ENCODE data around the gene SEZ6L2. TPM values are rescaled to one million over a fixed set of nuclear protein-coding genes. Genes with fewer than 3 reads are reported as not detected.
"Not testable (repeated sequence)": the region's sequence is repeated elsewhere in the genome, so short reads cannot be mapped to it uniquely, and the experiment has no call there.

Gene SEZ6L2
- total RNA-seq, 1 donor from 2014 or later: 2.9 TPM

DNA sequence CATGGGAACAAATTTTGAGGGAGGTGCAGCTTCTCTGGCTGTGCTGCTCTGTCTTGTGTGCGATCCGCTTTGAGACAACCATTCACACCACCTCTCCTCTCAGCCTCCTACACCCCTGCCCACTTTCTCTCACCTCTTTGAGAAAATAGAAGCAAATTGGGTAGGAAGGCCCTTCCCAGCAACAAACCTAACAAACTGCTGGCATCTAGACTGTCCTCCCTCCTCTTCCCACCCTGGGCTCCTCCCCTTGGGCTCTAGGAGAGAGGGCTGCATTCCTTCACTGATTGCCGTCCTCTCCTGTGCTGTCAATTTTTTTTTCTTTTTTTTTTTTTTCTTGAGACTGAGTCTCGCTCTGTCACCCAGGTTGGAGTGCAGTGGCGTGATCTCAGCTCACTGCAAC lies 49.8 kb downstream of the SEZ6L2 start:
- DNase-seq: no peak

DNA sequence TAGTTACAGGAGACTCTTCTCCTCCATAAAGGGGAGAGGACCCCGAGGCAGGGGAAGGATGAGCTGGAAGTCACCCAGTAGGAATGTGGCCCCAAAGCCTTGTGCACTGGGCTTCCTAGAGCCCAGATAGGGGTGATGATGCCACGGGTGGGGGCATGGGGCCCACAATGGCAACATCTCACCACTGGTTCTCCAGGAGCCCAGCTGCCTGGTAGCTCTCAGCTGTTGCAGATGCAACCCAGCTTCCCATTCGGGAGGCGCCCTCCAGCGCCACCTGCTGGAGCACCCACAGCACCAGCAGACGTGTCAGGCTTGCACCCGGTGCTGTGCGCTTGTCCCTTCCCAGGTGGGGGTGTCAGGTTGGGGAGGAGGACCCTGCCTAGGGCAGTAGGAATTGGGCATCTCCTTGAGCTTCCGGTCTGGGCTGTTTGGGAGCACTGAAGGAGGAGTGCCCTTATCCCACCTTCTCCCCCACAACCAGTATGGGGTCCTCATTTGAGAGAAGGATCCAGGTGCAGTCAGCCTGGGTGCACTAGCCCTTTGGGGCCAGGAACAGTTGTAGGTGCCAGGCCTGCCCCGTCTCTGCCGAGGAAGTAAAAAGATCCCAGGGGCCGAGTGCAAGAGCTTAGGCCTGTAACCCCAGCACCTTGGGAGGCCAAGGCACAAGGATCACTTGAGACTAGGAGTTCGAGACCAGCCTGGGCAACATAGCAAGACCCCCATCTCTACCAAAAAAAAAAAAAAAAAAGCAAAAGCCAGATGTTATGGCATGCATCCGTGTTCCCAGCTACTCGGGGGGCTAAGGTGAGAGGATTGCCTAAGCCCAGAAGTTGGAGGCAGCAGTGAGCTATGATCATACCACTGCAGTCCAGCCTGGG lies 50.7 kb downstream of the SEZ6L2 start:
- no peak for DNase-seq

DNA sequence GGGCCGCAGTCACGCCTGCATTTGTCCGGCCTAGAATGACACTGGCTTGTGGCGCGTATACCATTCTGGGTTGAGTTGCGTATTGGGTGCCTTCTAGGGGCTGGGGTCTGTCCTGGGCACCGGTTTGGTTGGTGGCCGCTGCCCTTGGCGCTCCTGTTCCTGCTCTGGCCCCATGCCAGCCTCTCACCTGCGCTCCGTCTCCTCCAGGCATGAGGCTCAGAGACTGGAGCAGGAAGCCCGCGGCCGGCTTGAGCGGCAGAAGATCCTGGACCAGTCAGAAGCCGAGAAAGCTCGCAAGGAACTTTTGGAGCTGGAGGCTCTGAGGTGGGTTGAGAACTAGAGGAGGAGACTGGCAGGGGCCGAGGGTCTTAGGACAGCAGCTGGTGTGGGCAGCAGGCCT lies 53.7 kb downstream of the SEZ6L2 start:
- no peak for DNase-seq

DNA sequence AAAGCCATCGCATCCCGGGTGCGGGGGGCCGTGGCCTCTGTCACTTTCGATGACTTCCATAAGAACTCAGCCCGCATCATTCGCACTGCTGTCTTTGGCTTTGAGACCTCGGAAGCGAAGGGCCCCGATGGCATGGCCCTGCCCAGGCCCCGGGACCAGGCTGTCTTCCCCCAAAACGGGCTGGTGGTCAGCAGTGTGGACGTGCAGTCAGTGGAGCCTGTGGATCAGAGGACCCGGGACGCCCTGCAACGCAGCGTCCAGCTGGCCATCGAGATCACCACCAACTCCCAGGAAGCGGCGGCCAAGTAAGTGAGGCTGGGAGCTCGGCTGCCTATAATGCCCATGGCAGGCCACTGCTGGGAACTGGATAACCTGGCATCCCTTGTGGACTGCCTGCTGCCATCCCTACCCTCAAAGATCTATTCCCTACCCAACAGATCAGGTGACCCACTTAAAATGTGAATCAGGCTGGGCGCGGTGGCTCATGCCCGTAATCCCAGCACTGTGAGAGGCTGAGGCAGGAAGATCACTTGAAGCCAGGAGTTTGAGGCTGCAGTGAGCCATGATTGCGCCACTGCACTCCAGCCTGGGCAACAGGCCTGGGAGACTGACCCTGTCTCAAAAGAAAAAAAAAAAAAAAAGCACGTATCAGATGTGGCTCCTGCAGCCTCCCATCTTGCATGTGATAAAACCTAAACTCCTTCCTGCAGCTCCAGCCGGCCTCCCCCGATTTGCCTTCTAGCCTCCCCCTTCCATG lies 54.6 kb downstream of the SEZ6L2 start:
- no peak for DNase-seq

DNA sequence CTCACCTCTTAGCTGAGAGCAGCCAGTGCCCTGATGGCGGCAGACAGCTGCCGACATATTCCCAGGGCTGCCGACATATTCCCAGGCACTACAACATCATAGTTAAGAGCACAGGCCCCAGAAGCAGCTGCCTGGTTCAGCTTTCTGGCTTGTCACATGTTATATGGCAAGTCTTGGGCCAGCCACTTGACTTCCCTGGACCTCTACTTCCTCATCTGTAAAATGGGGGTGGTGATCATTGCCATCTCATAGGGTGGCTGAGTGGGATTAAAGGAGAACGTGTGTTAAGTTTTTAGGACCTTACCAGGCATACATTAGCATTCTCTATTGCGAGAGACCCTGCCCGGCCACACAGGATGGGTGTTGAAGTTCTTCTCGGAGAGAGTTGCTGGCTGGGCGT lies 55.4 kb downstream of the SEZ6L2 start:
- no peak for DNase-seq

DNA sequence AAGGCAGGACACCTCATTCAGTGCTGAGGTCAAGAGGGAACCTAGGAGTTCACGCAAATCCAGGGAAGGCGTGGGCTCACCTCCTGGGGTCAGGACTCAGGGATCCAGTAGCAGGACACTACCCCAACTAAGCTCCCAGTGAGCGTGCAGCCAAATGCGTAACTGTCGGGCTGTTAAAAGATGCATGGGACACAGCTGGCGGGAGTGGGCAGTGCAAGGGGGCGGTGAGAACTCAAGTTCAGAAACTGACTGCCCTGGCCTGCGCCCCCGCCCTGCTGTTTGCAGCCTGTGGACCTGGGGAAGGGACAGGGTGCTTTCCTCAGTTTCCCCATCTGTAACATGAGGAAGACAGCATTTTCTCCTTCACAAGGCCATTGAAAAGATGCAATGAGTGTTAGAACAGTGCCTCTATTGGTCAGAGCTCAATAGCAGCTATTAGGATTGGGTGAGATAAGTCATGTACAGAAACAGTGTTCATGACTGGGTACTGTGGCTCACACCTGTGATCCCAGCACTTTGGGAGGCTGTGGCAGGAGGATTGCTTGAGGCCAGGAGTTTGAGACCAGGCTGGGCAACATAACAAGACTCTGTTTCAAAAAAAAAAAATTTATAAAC lies 56.5 kb downstream of the SEZ6L2 start:
- DNase-seq: no peak

DNA sequence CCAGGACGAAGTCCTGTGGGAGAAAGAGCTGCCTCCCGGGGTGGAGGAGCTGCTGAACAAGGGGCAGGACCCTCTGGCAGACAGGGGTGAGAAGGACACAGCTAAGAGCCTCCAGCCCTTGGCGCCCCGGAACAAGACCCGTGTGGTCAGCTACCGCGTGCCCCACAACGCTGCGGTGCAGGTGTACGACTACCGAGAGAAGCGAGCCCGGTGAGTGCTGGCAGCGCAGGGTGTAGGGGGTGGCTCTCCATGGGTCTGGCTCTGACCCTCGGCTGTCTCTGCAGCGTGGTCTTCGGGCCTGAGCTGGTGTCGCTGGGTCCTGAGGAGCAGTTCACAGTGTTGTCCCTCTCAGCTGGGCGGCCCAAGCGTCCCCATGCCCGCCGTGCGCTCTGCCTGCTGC lies 57.7 kb downstream of the SEZ6L2 start:
- DNase-seq: no peak

DNA sequence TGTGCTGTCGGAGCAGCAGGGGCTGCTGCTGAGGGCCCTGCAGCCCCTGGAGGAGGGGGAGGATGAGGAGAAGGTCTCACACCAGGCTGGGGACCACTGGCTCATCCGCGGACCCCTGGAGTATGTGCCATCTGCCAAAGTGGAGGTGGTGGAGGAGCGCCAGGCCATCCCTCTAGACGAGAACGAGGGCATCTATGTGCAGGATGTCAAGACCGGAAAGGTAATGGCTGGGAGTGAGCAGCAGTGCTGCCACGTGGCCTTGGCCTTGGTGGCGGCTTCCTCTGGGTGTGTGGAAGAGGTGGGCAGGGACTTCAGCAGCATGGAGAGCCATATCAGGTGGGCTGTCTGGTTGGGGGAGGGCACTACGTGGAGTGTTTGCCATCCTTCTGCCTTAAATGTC lies 59.1 kb downstream of the SEZ6L2 start:
- DNase-seq: no peak

DNA sequence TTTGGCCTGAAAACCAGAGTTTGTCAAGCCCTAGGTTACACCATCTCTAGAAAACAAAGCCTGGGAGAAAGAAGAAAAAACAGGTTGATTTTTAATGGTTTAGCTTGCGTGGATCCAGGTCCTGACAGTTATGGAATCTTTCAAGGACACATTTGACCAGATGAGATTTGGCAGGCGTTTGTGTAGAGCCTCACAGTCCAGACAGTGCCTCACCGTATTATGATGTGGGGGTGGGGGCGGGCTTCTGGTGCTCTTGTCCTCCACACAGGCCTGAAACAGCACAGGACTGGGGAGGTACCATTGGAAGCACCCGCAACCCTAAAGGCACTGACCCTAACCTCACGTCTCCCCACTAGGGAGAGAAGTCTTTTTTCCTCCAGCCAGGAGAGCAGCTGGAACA lies 59.5 kb downstream of the SEZ6L2 start:
- no peak for DNase-seq

DNA sequence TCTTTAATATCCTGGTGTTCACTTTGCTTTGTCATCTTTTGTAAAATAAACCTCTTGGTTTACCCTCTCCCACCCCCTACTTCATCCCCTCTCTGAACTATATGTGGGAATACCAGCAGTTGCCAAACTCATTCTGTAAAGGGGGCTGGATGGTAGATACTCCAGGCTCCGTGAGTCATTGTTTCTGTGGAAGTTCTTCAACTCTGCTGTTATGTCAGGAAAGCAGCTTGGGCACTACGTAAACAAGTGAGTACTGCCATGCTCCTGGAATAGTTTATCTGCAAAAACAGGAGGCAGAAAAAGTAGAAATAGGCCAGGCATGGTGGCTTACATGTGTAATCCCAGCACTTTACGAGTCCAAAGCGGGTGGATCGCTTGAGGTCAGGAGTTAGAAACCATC lies 61.5 kb downstream of the SEZ6L2 start:
- no peak for DNase-seq

DNA sequence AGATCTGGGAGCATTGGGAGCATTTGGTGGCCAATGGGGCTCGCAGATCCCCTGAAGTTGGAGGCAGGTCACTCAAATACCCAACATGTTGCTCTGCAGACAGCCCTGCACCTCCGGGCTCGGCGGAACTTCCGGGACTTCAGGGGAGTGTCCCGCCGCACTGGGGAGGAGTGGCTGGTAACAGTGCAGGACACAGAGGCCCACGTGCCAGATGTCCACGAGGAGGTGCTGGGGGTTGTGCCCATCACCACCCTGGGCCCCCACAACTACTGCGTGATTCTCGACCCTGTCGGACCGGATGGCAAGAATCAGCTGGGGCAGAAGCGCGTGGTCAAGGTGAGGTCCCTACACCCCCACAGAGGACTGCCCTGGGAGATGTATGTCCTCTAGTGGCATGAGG lies 62.7 kb downstream of the SEZ6L2 start:
- no peak for DNase-seq

DNA sequence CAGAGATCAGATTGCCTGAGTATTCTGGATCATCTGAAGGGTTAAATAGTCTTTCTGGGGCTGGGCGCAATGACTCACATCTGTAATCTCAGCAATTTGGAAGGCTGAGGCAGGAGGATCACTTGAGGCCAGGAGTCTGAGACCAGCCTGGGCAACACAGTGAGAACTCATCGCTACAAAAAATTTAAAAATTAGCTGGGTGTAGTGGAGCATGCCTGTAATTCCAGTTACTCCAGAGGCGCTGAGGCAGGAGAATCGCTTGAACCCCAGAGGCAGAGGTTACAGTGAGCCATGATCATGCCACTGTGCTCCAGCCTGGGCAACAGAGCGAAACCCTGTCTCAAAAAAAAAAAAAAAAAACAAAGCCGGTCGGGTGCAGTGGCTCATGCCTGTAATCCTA lies 63.4 kb downstream of the SEZ6L2 start:
- DNase-seq: no peak

DNA sequence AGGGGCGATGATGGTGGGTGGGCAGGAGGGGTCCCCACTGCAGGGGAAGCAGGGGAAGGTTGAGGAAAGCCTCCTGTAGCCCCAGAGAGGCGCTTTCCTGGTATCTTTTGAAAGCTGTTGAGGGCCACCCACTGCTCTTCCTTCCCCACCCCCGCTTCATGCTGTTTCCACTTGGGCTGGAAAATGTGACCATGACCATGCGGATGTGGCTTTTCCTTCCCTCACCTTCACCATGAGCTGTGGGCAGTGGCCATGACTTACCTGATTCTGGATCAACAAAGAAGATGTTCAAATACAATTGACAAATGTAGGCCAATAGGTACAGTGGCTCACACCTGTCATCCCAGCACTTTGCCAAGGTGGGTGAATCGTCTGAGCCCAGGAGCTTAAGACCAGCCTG lies 65.3 kb downstream of the SEZ6L2 start:
- no peak for DNase-seq

DNA sequence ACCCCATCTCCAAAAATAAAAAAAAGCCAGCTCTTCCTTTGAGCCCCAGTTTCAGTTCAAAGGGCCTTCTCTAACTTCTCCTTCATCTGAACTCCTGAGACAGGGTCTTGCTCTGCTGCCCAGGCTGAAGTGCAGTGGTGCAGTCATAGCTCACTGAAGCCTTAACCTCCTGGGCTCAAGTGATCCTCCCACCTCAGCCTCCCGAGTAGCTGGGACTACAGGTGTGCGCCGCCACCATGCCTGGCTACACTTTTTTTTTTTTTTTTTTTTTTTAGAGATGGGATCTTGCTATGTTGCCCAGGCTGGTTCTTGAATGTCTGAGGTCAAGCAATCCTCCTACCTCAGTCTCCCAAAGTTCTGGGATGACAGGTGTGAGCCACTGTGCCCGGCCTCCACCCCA lies 66.1 kb downstream of the SEZ6L2 start:
- DNase-seq: not testable (repeated sequence)

DNA sequence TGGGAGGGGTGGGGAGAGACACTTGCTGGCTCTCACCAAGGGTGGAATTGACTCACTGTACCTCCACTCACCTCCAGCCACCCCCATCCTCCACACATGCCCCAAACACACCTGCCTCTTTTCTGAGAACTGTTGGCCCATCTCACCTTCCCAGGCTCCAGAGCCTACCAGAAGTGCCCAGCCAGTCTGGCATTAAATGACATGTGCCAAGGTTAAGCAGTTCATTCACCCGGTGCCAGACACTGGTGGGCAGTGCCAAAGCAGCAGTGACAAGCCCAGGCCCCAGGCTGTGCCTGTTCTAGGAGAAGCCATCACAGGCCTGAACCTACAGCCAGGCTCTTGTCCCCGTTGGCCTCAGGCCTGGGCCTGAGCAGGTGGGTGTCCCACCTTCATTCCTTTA lies 67.9 kb downstream of the SEZ6L2 start:
- no peak for DNase-seq

DNA sequence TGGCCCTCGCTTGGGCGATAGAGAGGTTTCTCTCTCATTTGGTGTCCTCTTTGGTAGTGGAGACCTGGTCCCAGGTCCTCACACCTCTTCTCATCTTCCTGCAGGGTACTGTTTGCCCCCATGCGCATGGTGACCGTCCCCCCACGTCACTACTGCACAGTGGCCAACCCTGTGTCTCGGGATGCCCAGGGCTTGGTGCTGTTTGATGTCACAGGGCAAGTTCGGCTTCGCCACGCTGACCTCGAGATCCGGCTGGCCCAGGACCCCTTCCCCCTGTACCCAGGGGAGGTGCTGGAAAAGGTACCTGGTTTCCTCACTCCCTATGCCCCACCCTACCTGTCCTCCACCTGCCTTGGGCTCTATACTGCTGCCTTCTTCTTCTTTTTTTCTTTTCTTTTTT lies 68.6 kb downstream of the SEZ6L2 start:
- no peak for DNase-seq

DNA sequence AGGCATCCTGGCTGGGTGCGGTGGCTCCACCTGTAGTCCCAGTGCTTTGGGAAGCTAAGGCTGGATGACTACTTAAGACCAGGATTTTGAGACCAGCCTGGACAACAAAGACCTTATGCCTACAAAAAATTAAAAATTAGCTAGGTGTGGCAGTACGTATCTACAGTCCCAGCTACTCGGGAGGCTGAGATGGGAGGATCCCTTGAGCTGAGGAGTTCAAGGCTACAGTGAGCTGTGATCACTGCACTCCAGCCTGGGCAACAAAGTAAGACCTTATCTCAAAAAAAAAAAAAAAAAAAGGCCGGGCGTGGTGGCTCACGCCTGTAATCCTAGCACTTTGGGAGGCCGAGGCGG lies 73.0 kb downstream of the SEZ6L2 start:
- DNase-seq: no peak

DNA sequence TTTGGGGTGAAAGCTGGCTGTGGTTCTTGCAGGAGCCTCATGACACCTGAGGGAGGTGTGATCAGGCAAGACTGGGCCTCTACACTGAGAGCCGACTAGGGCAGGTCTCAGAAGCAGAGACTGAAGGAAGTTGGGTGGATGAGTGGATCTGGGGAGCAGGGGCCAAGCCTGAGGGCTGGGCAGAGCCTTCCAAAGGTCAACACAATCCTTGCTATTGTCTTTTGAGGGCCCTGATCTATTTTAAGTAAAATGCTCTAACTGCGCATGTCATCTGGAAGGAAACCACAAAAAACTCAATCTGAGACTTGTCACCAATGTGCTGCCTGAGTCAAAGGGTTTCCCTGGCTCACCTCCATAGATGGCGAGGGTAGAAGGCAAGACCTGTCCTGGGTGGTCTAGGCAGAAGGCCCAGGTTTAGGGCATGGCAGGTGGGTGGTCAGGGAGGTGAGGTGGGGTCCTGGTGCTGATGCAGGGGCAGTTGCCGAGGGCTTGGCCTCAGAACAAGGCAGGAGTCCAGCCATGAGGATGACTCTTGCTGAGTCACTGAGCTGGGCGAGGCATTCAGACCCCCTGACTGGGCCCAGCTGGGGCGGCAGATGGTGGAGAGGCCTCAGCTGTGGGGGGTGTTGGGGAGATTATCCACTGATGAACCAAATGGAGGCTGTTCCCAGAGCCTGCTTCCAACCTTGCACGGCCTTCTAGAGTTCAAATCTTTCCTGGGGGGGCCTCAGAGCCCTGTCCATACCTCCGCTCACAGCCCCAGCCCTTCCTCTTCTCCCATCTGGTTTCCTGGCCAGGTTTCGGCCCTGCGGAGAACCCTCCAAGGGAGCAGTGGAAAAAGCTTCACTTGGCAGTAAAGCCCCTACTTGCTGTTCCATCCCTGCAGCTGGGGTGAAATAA lies 74.0 kb downstream of the SEZ6L2 start:
- DNase-seq: no peak

DNA sequence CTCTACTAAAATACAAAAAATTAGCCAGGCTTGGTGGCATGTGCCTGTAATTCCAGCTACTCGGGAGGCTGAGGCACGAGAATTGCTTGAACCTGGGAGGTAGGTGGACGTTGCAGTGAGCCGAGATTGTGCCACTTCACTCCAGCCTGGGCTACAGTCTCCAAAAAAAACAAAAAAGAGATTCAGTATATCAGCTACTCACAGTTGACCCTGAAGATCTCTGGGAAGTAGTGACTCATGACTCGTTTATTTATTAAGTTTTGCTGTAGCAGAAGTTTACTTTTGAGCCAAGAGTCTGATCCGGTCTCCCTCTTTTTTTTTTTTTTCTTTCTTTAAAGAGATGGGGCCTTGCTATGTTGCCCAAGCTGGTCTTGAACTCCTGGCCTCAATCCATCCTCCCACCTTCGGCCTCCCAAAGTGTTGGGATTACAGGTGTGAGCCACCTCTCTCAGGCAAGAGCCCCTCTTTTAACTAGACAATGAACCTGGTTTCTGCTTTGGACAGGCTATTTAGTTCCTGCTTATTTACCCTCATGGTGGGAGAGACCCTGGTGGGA lies 74.7 kb downstream of the SEZ6L2 start:
- no peak for DNase-seq

DNA sequence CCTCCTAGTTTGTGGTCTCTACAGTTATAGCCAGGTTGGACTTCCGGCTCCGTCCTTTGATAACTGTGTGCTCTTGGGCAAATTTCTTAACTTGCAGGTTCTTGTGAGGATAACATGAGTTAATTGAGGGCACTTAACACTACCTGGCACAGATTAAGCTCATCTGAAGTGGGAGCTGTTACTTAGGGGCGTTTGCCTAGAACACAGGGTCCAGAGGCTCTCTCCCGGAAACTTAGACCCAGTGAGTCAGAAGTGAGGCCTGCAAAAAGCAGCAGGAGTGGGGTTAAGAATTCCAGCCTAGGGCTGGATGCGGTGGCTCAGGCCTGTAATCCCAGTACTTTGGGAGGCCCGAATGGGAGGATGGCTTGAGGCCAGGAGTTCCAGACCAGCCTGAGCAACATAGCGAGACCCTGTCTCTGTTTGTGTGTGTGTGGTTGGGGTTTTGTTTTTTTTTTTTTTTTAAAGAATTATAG lies 77.7 kb downstream of the SEZ6L2 start:
- DNase-seq: no peak
